ENCODE data around the gene SSB. TPM values are rescaled to one million over a fixed set of nuclear protein-coding genes. Genes with fewer than 3 reads are reported as not detected.

SSB gene
- total RNA-seq, 1 experiment from 2014 or later, result 108 TPM

DNA sequence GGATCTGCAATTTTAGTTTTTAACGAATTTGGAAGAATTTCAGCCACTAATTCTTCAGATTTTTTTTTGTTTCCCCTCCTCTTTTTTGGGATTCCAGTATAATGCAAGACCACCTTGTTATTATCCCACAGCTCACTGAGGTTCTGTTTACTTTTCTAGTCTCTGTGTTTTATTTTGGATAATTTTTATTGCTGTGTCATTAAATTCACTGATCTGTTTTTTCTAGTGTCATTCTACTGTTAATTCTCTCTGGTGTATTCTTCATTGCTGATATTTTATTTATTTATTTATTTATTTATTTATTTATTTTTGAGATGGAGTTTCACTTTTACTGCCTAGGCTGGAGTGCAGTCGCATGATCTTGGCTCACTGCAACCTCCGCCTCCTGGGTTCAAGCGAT is 60.8 kb downstream of the SSB start:
- BruUV-seq (replicated peaks), result no TSS peak
- Histone ChIP-seq H3K36me3 (ENCODE audit: low read depth, low read length) (no peaks in the 10 kb centered on the region), H3K4me3 (ENCODE audit: low read length) (no peak overlapping the region), H3K9me2 (replicated peaks; ENCODE audit: low read length) (no peaks in the 10 kb centered on the region), H3K27me3 (ENCODE audit: low read length) (no peaks in the 10 kb centered on the region), H2AFZ (ENCODE audit: low read length) (no peak overlapping the region), H3K27ac (ENCODE audit: low read length) (no peak overlapping the region), H3K4me1 (ENCODE audit: insufficient read depth, low read length) (no peaks in the 10 kb centered on the region), H3F3A (ENCODE audit: low read length, unreplicated experiment) (no peaks in the 10 kb centered on the region), H3K9ac (ENCODE audit: low read length) (no peak overlapping the region), H4K20me1 (ENCODE audit: low read length) (no peaks in the 10 kb centered on the region), H3K79me2 (ENCODE audit: low read length) (peaks cover 70% of the 10 kb centered on the region), H3K9me3 (ENCODE audit: low read length) (no peaks in the 10 kb centered on the region), H3K4me2 (ENCODE audit: low read length) (no peak overlapping the region)
- ATAC-seq, result no peak
- intact Hi-C loops (cut with micrococcal nuclease), result no loop called here
- TF ChIP-seq EZH2 (IDR thresholded peaks at IDR 0.05; ENCODE audit: low read length, unreplicated experiment) (no peak), EZH2phosphoT487 (IDR thresholded peaks at IDR 0.05; ENCODE audit: borderline replicate concordance, low read length) (no peak)
- TF ChIP-seq, protein P1, sequence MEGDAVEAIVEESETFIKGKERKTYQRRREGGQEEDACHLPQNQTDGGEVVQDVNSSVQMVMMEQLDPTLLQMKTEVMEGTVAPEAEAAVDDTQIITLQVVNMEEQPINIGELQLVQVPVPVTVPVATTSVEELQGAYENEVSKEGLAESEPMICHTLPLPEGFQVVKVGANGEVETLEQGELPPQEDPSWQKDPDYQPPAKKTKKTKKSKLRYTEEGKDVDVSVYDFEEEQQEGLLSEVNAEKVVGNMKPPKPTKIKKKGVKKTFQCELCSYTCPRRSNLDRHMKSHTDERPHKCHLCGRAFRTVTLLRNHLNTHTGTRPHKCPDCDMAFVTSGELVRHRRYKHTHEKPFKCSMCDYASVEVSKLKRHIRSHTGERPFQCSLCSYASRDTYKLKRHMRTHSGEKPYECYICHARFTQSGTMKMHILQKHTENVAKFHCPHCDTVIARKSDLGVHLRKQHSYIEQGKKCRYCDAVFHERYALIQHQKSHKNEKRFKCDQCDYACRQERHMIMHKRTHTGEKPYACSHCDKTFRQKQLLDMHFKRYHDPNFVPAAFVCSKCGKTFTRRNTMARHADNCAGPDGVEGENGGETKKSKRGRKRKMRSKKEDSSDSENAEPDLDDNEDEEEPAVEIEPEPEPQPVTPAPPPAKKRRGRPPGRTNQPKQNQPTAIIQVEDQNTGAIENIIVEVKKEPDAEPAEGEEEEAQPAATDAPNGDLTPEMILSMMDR (conservative IDR thresholded peaks at IDR 0.05; ENCODE audit: low read depth, low read length), result no peak
- CTCF ChIA-PET, result no interaction called here
- DNase-seq, result no peak
- POLR2A ChIA-PET (ENCODE audit: unreplicated experiment), result no interaction called here

DNA sequence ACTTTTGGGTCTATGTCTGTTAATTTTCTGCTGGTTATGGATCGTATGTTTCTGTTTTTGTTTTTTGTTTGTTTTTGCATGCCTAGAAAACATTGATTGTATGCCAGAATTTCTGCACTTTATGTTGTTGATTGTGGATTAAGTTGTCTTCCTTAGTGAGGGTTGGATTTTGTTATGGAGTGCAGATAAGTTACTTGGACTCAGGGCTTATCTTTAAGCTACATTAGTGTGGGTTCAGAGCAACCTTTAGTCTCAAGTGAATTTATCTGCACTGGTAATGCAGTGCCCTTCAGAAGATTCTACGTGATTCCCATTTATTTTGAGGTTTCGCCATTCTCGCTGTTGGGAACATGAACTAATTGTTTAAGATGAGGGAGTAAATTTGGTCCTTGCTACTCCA is 61.5 kb downstream of the SSB start:
- intact Hi-C loops (cut with micrococcal nuclease), result no loop called here
- H3K27me3 ChIP-seq (ENCODE audit: low read length), result no peaks in the 10 kb centered on the region
- ChIA-PET POLR2A (ENCODE audit: unreplicated experiment) (no interaction called here), CTCF (no interaction called here)
- no peak overlapping the region for H3K4me3 ChIP-seq (ENCODE audit: low read length)
- DNase-seq, result no peak
- ATAC-seq, result no peak
- H3K9ac ChIP-seq (ENCODE audit: low read length), result no peak overlapping the region
- no TSS peak for BruUV-seq (replicated peaks)
- no peak overlapping the region for H3K27ac ChIP-seq (ENCODE audit: low read length)
- no peaks in the 10 kb centered on the region for H4K20me1 ChIP-seq (ENCODE audit: low read length)
- H3K4me2 ChIP-seq (ENCODE audit: low read length), result no peak overlapping the region
- no peaks in the 10 kb centered on the region for H3K9me2 ChIP-seq (replicated peaks; ENCODE audit: low read length)
- no peaks in the 10 kb centered on the region for H3K4me1 ChIP-seq (ENCODE audit: insufficient read depth, low read length)
- peaks cover 66% of the 10 kb centered on the region for H3K79me2 ChIP-seq (ENCODE audit: low read length)
- H2AFZ ChIP-seq (ENCODE audit: low read length), result no peak overlapping the region
- H3F3A ChIP-seq (ENCODE audit: low read length, unreplicated experiment), result no peaks in the 10 kb centered on the region
- H3K36me3 ChIP-seq (ENCODE audit: low read depth, low read length), result no peaks in the 10 kb centered on the region
- no peak for TF ChIP-seq EZH2phosphoT487 (IDR thresholded peaks at IDR 0.05; ENCODE audit: borderline replicate concordance, low read length)
- no peak for TF ChIP-seq EZH2 (IDR thresholded peaks at IDR 0.05; ENCODE audit: low read length, unreplicated experiment)
- TF ChIP-seq, protein P1 (conservative IDR thresholded peaks at IDR 0.05; ENCODE audit: low read depth, low read length), result no peak
- no peaks in the 10 kb centered on the region for H3K9me3 ChIP-seq (ENCODE audit: low read length)

Other genes with a start within 250 kb of the SSB start
- gene FASTKD1, start 225.0 kb upstream of the SSB start, total RNA-seq (2014; rRNA removed), result 21.1 and 27.0 TPM in 2 replicates
- gene PPIG, start 214.5 kb upstream of the SSB start, total RNA-seq (2014; rRNA removed), result 20.9 and 33.7 TPM in 2 replicates
- not detected in 2 replicates for gene CFAP210, start 104.5 kb upstream of the SSB start, total RNA-seq (2014; rRNA removed)
- gene PHOSPHO2, start 104.4 kb upstream of the SSB start, total RNA-seq (2014; rRNA removed), result 5.0 and 5.9 TPM in 2 replicates
- gene KLHL23, start 65.0 kb upstream of the SSB start, total RNA-seq (2014; rRNA removed), result 13.6 and 15.3 TPM in 2 replicates
- 61.1 and 62.0 TPM in 2 replicates for gene METTL5, start 26.0 kb downstream of the SSB start, total RNA-seq (2014; rRNA removed)
- gene UBR3, start 28.6 kb downstream of the SSB start, total RNA-seq (2014; rRNA removed), result 29.3 and 30.9 TPM in 2 replicates

All from PC-3 (cell line).